Cardiac muscle cell (in vitro differentiated cells and primary cell): ENCODE data around the gene MARCHF3. TPM values are rescaled to one million over a fixed set of nuclear protein-coding genes. Genes with fewer than 3 reads are reported as not detected.
A peak's percentile ranks its signal among the peaks of the same experiment; 100 is the strongest.

Experiments used
- DNase-seq, 2 donors: peaks; one replicate each; pipeline versions ENCODE4 v3.0.0 to v3.0.0-alpha.2; 2010 to 2017; ENCODE audit warnings: low read depth in 1 of 2, low spot score in 1 of 2
- H3K27ac ChIP-seq: fragments of 200-600 bp; sonication (generic); 2 replicates; pipeline ENCODE4 v1.5.1; 2016
- H3K27me3 ChIP-seq: fragments of 200-600 bp; sonication (generic); 2 replicates; pipeline ENCODE4 v1.6.0; 2016; ENCODE audit warnings: control low read depth
- H3K36me3 ChIP-seq: fragments of 200-600 bp; sonication (generic); 2 replicates; pipeline ENCODE4 v1.5.1; 2016; ENCODE audit warnings: control low read depth
- H3K4me1 ChIP-seq: fragments of 200-600 bp; sonication (generic); 2 replicates; pipeline ENCODE4 v1.8.1; 2017; ENCODE audit warnings: low read depth, mild to moderate bottlenecking, mixed run types
- H3K4me3 ChIP-seq: fragments of 200-600 bp; sonication (generic); 2 replicates; pipeline ENCODE4 v1.5.1; 2016; ENCODE audit warnings: mild to moderate bottlenecking
- H3K9me3 ChIP-seq: fragments of 200-600 bp; sonication (generic); 2 replicates; pipeline ENCODE4 v1.5.1; 2017; ENCODE audit warnings: low read depth, mild to moderate bottlenecking, control low read depth
- CTCF ChIP-seq: IDR thresholded peaks from 2 replicates; pipeline ENCODE4 v1.5.1; 2012; ENCODE audit warnings: low read depth, mild to moderate bottlenecking, low read length
- polyA plus RNA-seq: library from polyadenylated mRNA; unstranded; fragments of >200 nt; fragmentation: Nextera tagmentation; extraction: Ambion mirVana; gene quantifications from 2 replicates; pipeline ENCODE4 v1.2.1, GENCODE V29; 2016
- total RNA-seq: library from RNA; depleted of rRNA; stranded (reverse); fragments of >200 nt; gene quantifications from 2 replicates; pipeline ENCODE4 v1.2.3, GENCODE V29; 2016

Gene MARCHF3
- total and polyA plus RNA-seq, 2 experiments from 2014 or later, result 5.2 to 32.3 TPM

- TF ChIP-seq CTCF, result no peak
- no peak overlapping the region for H3K4me3 ChIP-seq
- H3K27me3 ChIP-seq, result no peaks in the 10 kb centered on the region
- peak; percentile 34 to 84 for DNase-seq
- no peaks in the 10 kb centered on the region for H3K9me3 ChIP-seq
- no peaks in the 10 kb centered on the region for H3K36me3 ChIP-seq
- H3K27ac ChIP-seq, result no peak overlapping the region
- H3K4me1 ChIP-seq, result peaks cover 53% of the 10 kb centered on the region
Observed at GRCh38 chr5:126849101-126849678, 181.2 kb downstream of the MARCHF3 start.

- Histone ChIP-seq H3K4me1 (peaks cover 51% of the 10 kb centered on the region), H3K27ac (no peak overlapping the region), H3K36me3 (no peaks in the 10 kb centered on the region), H3K4me3 (no peak overlapping the region), H3K27me3 (no peaks in the 10 kb centered on the region), H3K9me3 (no peaks in the 10 kb centered on the region)
- DNase-seq, result no peak
- no peak for TF ChIP-seq CTCF
Observed at GRCh38 chr5:126848253-126848652, 182.1 kb downstream of the MARCHF3 start.

GRCh38 chr5:126847826-126848251 is 182.5 kb downstream of the MARCHF3 start:
- no peak for TF ChIP-seq CTCF
- H3K36me3 ChIP-seq, result no peaks in the 10 kb centered on the region
- H3K4me1 ChIP-seq, result peaks cover 47% of the 10 kb centered on the region
- no peaks in the 10 kb centered on the region for H3K9me3 ChIP-seq
- no peak overlapping the region for H3K4me3 ChIP-seq
- H3K27me3 ChIP-seq, result no peaks in the 10 kb centered on the region
- DNase-seq, result no peak
- H3K27ac ChIP-seq, result peak overlapping the region; percentile 29

- DNase-seq, result no peak
Observed at GRCh38 chr5:126847456-126847820, 182.9 kb downstream of the MARCHF3 start.

GRCh38 chr5:126846744-126847455 is 183.5 kb downstream of the MARCHF3 start:
- Histone ChIP-seq H3K27ac (no peak overlapping the region), H3K4me3 (no peak overlapping the region), H3K36me3 (no peaks in the 10 kb centered on the region), H3K9me3 (no peaks in the 10 kb centered on the region), H3K4me1 (peaks cover 38% of the 10 kb centered on the region), H3K27me3 (no peaks in the 10 kb centered on the region)
- DNase-seq, result no peak
- no peak for TF ChIP-seq CTCF

More at GRCh38 chr5:126847456-126847820, 182.9 kb downstream of the MARCHF3 start:
- Histone ChIP-seq H3K4me1 (peaks cover 43% of the 10 kb centered on the region), H3K4me3 (no peak overlapping the region), H3K9me3 (no peaks in the 10 kb centered on the region), H3K27me3 (no peaks in the 10 kb centered on the region), H3K36me3 (no peaks in the 10 kb centered on the region), H3K27ac (peak overlapping the region; percentile 29)
- no peak for TF ChIP-seq CTCF
